B cell (primary cell): ENCODE results near the gene PITX3.

ENCODE experiments used
- EZH2 ChIP-seq: IDR thresholded peaks from 2 replicates; pipeline ENCODE4 v1.6.1; 2012; ENCODE audit warnings: borderline replicate concordance, low read depth, mild to moderate bottlenecking, moderate library complexity, low read length; ENCODE audit not compliant: insufficient read depth, poor library complexity, severe bottlenecking
- TF ChIP-seq, protein P1 (sequence below): fragments of 200-600 bp; IDR thresholded peaks from one replicate; pipeline ENCODE4 v1.8.0; 2022; ENCODE audit warnings: antibody characterized with exemption, mild to moderate bottlenecking

DNA sequence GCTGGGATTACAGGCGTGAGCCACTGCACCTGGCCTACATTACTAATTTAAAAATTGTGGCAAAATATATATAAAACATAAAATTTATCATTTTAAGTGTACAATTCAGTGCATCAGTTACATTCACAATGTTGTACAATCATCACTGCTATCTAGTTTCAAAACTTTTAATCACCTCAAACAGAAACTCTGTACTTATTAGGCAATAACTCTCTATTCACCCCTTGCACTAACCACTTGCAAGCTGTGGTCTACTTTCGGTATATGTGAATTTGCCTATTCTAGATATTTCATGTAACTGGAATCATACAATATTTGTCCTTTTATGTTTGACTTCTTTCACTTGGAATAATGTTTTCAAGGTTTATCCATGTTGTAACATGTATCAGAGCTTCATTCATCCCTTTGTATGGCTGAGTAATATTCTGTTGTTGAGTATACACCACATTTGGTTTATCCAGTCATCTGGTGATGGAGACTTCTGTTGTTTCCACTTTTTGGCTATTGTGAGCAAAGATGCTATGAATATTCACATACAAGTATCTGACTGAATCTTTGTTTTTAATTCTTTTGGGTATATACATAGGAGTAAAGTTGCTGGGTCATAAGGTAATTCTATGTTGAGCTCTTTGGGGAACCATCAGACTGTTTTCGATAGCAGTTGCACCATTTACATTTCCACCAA is 29.6 kb downstream of the PITX3 start:
- TF ChIP-seq, protein P1, sequence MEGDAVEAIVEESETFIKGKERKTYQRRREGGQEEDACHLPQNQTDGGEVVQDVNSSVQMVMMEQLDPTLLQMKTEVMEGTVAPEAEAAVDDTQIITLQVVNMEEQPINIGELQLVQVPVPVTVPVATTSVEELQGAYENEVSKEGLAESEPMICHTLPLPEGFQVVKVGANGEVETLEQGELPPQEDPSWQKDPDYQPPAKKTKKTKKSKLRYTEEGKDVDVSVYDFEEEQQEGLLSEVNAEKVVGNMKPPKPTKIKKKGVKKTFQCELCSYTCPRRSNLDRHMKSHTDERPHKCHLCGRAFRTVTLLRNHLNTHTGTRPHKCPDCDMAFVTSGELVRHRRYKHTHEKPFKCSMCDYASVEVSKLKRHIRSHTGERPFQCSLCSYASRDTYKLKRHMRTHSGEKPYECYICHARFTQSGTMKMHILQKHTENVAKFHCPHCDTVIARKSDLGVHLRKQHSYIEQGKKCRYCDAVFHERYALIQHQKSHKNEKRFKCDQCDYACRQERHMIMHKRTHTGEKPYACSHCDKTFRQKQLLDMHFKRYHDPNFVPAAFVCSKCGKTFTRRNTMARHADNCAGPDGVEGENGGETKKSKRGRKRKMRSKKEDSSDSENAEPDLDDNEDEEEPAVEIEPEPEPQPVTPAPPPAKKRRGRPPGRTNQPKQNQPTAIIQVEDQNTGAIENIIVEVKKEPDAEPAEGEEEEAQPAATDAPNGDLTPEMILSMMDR, result no peak
- no peak for TF ChIP-seq EZH2
